ENCODE results near the gene ATP2A2. TPM values are rescaled to one million over a fixed set of nuclear protein-coding genes. Genes with fewer than 3 reads are reported as not detected.
"Not testable (repeated sequence)": the region's sequence is repeated elsewhere in the genome, so short reads cannot be mapped to it uniquely, and the experiment has no call there.

Gene ATP2A2
- total RNA-seq, 1 experiment from 2014 or later: 239 TPM

GRCh38 chr12:110373962-110374611 is 93.0 kb downstream of the ATP2A2 start:
- Histone ChIP-seq H3K36me3 (ENCODE audit: control insufficient read depth in 1 of 2, insufficient read depth in 2 of 2, low read length in 2 of 2) (peaks cover 44 to 56% of the 10 kb centered on the region in 2 experiments), H4K20me1 (ENCODE audit: insufficient read depth) (no peaks in the 10 kb centered on the region), H3K4me1 (ENCODE audit: control insufficient read depth in 1 of 2, insufficient read depth in 2 of 2, low read length in 2 of 2) (no peaks in the 10 kb centered on the region), H3K9ac (ENCODE audit: low read length) (no peak overlapping the region), H3K9me3 (ENCODE audit: control insufficient read depth in 1 of 2, insufficient read depth in 1 of 2, low read depth in 1 of 2, low read length in 2 of 2) (no peaks in the 10 kb centered on the region), H3K27ac (ENCODE audit: low read depth, low read length) (no peak overlapping the region), H3K79me2 (ENCODE audit: insufficient read depth, low read length) (peaks cover 12% of the 10 kb centered on the region; the same call in 1 of the 2 replicates), H3K27me3 (ENCODE audit: insufficient read depth, low read length) (no peaks in the 10 kb centered on the region), H3K4me2 (ENCODE audit: low read length) (no peak overlapping the region), H3K9me2 (ENCODE audit: insufficient read depth) (no peaks in the 10 kb centered on the region), H3K4me3 (replicated peaks in 1 of 2; ENCODE audit: low read depth in 1 of 2, low read length in 2 of 2) (no peak overlapping the region), H2AFZ (ENCODE audit: low read depth, low read length, poor library complexity, severe bottlenecking) (no peak overlapping the region)
- RAD21 ChIA-PET (ENCODE audit: low non-redundant PET in 1 of 2, low total read pairs in 2 of 2, uncharacterized antibody in 2 of 2, unreplicated experiment in 2 of 2): no interaction called here
- ATAC-seq: no peak
- POLR2A ChIA-PET: no interaction called here
- DNase-seq (ENCODE audit: low read depth, low spot score): no peak
- TF ChIP-seq ZNF274 (IDR thresholded peaks at IDR 0.05; ENCODE audit: low read depth, low read length) (no peak), POLR2A (IDR thresholded peaks at IDR 0.05; ENCODE audit: borderline replicate concordance, extremely low read depth, insufficient read depth, insufficient read length) (no peak), MAX (IDR thresholded peaks at IDR 0.05) (no peak), TCF7L2 (IDR thresholded peaks at IDR 0.05; ENCODE audit: borderline replicate concordance, extremely low read depth, insufficient read depth, insufficient read length) (no peak), EGR1 (IDR thresholded peaks at IDR 0.05; ENCODE audit: low read depth) (no peak), EZH2 (IDR thresholded peaks at IDR 0.05) (no peak), RAD21 (IDR thresholded peaks at IDR 0.05; ENCODE audit: low read depth) (no peak), ELF1 (IDR thresholded peaks at IDR 0.05; ENCODE audit: borderline replicate concordance, low read depth) (no peak), CBX3 (IDR thresholded peaks at IDR 0.05; ENCODE audit: low read depth) (no peak)
- intact Hi-C loops (cut with micrococcal nuclease): no loop called here
- CTCF ChIA-PET: no interaction called here
- BruUV-seq (replicated peaks): no TSS peak

- Histone ChIP-seq H3K36me3 (ENCODE audit: control insufficient read depth in 1 of 2, insufficient read depth in 2 of 2, low read length in 2 of 2) (peaks cover 51 to 73% of the 10 kb centered on the region in 2 experiments), H3K79me2 (ENCODE audit: insufficient read depth, low read length) (peaks cover 13% of the 10 kb centered on the region; the same call in 1 of the 2 replicates)
- POLR2A ChIA-PET; H3K27me3 ChIP-seq (ENCODE audit: insufficient read depth, low read length); H3K9ac ChIP-seq (ENCODE audit: low read length); BruUV-seq (replicated peaks); H3K9me2 ChIP-seq (ENCODE audit: insufficient read depth); H3K4me3 ChIP-seq (replicated peaks in 1 of 2; ENCODE audit: low read depth in 1 of 2, low read length in 2 of 2); RAD21 ChIA-PET (ENCODE audit: low non-redundant PET in 1 of 2, low total read pairs in 2 of 2, uncharacterized antibody in 2 of 2, unreplicated experiment in 2 of 2); CTCF ChIA-PET; H3K9me3 ChIP-seq (ENCODE audit: control insufficient read depth in 1 of 2, insufficient read depth in 1 of 2, low read depth in 1 of 2, low read length in 2 of 2); H2AFZ ChIP-seq (ENCODE audit: low read depth, low read length, poor library complexity, severe bottlenecking); DNase-seq (ENCODE audit: low read depth, low spot score); H3K27ac ChIP-seq (ENCODE audit: low read depth, low read length); H4K20me1 ChIP-seq (ENCODE audit: insufficient read depth); intact Hi-C loops (cut with micrococcal nuclease); H3K4me1 ChIP-seq (ENCODE audit: control insufficient read depth in 1 of 2, insufficient read depth in 2 of 2, low read length in 2 of 2); H3K4me2 ChIP-seq (ENCODE audit: low read length); ATAC-seq: not testable (repeated sequence)
These were observed 97.2 kb downstream of the ATP2A2 start for GRCh38 chr12:110378131-110378790.
